ENCODE data around the gene CELF1. TPM values are rescaled to one million over a fixed set of nuclear protein-coding genes. Genes with fewer than 3 reads are reported as not detected.

Gene CELF1
- total and polyA plus RNA-seq, 2 of the 13 experiments (the other 11 are each of a cell fraction or from before 2014, with no cell fraction given) = 69.0 to 80.1 TPM

- TF ChIP-seq ZNF644 (CRISPR knock-in tag; IDR thresholded peaks at IDR 0.05; ENCODE audit: low read depth) (0 out of 2 replicates have a peak, but pooled peaks have one; percentile 51), JUND (CRISPR knock-in tag; IDR thresholded peaks at IDR 0.05) (no peak), ZSCAN29 (CRISPR knock-in tag; conservative IDR thresholded peaks at IDR 0.05) (0 out of 2 replicates have a peak, but pooled peaks have one; percentile 49), ARID3A (IDR thresholded peaks at IDR 0.05; ENCODE audit: low read depth, low read length) (peak; percentile 15; the same call in 1 of the 2 replicates), ZNF780A (CRISPR knock-in tag; IDR thresholded peaks at IDR 0.05) (no peak), HMGA1 (CRISPR knock-in tag; conservative IDR thresholded peaks at IDR 0.05) (no peak), ZFP36 (IDR thresholded peaks at IDR 0.05; ENCODE audit: borderline replicate concordance, low read depth, low read length, partially characterized antibody) (no peak), ATF7 (IDR thresholded peaks at IDR 0.05) (no peak), ATF7 (CRISPR knock-in tag; IDR thresholded peaks at IDR 0.05) (no peak), RFXAP (CRISPR knock-in tag; IDR thresholded peaks at IDR 0.05; ENCODE audit: borderline replicate concordance) (peak; percentile 70), RFX3 (CRISPR knock-in tag; IDR thresholded peaks at IDR 0.05) (no peak; the same call in 1 of the 2 replicates), ZNF354B (CRISPR knock-in tag; IDR thresholded peaks at IDR 0.05) (no peak), ZNF724P (CRISPR knock-in tag; IDR thresholded peaks at IDR 0.05; ENCODE audit: borderline replicate concordance) (0 out of 2 replicates have a peak, but pooled peaks have one; percentile 50), ZNF652 (CRISPR knock-in tag; IDR thresholded peaks at IDR 0.05; ENCODE audit: borderline replicate concordance, low read depth) (no peak), MEIS2 (CRISPR knock-in tag; IDR thresholded peaks at IDR 0.05) (peak; percentile 57; the same call in 1 of the 2 replicates), ZNF616 (CRISPR knock-in tag; IDR thresholded peaks at IDR 0.05; ENCODE audit: low read depth) (no peak), SP4 (CRISPR knock-in tag; IDR thresholded peaks at IDR 0.05) (peak; percentile 94), KAT7 (CRISPR knock-in tag; IDR thresholded peaks at IDR 0.05; ENCODE audit: borderline replicate concordance) (no peak; the same call in 1 of the 2 replicates), TBX3 (IDR thresholded peaks at IDR 0.05; ENCODE audit: borderline replicate concordance) (no peak), PRDM4 (CRISPR knock-in tag; IDR thresholded peaks at IDR 0.05; ENCODE audit: borderline replicate concordance) (no peak), SMAD9 (CRISPR knock-in tag; IDR thresholded peaks at IDR 0.05) (no peak), ZNF772 (CRISPR knock-in tag; IDR thresholded peaks at IDR 0.05) (no peak), ZBTB7B (CRISPR knock-in tag; IDR thresholded peaks at IDR 0.05) (peak; percentile 74), ZNF839 (CRISPR knock-in tag; IDR thresholded peaks at IDR 0.05; ENCODE audit: borderline replicate concordance) (0 out of 2 replicates have a peak, but pooled peaks have one; percentile 43), FOXP4 (CRISPR knock-in tag; IDR thresholded peaks at IDR 0.05) (no peak)
These were observed 126.6 kb downstream of the CELF1 start, which contains the start of gene PSMC3 (continued) for GRCh38 chr11:47426062-47426956.
